Uterus (tissue), 2 donors: ENCODE results near the gene SH2D7.

Experiments
- POLR2A ChIP-seq, 2 donors: fragments of 450-650 bp; IDR thresholded peaks; one replicate each; pipeline ENCODE4 v1.6.1; 2016; ENCODE audit warnings: antibody characterized with exemption in 2 of 2, mild to moderate bottlenecking in 1 of 2, moderate library complexity in 1 of 2
- TF ChIP-seq, protein P1 (sequence below), 4 experiments: fragments of 200-600 bp in 2 of 4; fragments of 450-650 bp in 2 of 4; sonication (generic) in 2 of 4; IDR thresholded peaks; one replicate each; pipeline ENCODE4 v1.5.1; 2016 to 2019; ENCODE audit warnings: antibody characterized with exemption in 4 of 4, mild to moderate bottlenecking in 2 of 4, moderate library complexity in 1 of 4

DNA sequence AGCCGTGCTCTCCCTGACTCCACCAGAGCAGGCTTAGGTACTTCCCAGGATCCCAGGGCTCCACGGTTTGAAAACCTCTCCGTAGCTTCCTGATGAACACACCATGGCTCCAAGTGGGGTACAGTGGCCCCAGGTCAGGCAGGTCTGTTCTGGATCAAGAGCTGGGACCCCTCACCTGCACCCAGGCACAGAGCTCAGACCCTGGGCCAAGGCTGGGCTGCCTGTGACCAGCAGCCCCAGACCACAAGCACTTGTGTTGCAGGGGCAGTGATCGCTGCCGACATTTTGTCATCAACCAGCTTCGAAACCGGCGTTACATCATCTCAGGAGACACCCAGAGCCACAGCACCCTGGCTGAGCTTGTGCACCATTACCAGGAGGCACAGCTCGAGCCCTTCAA, 5.3 kb downstream of the SH2D7 start:
- TF ChIP-seq, protein P1, sequence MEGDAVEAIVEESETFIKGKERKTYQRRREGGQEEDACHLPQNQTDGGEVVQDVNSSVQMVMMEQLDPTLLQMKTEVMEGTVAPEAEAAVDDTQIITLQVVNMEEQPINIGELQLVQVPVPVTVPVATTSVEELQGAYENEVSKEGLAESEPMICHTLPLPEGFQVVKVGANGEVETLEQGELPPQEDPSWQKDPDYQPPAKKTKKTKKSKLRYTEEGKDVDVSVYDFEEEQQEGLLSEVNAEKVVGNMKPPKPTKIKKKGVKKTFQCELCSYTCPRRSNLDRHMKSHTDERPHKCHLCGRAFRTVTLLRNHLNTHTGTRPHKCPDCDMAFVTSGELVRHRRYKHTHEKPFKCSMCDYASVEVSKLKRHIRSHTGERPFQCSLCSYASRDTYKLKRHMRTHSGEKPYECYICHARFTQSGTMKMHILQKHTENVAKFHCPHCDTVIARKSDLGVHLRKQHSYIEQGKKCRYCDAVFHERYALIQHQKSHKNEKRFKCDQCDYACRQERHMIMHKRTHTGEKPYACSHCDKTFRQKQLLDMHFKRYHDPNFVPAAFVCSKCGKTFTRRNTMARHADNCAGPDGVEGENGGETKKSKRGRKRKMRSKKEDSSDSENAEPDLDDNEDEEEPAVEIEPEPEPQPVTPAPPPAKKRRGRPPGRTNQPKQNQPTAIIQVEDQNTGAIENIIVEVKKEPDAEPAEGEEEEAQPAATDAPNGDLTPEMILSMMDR (IDR thresholded peaks at IDR 0.05): no peak
- no peak for TF ChIP-seq POLR2A (IDR thresholded peaks at IDR 0.05)
